Calu3 (cell line): Measurements from ENCODE around the gene CLIC1. TPM values are rescaled to one million over a fixed set of nuclear protein-coding genes. Genes with fewer than 3 reads are reported as not detected.
A peak's percentile ranks its signal among the peaks of the same experiment; 100 is the strongest.

Source experiments
- BruUV-seq: library from RNA; stranded (reverse); fragments of 400-500 nt; replicated peaks from 2 replicates; lab custom pipeline; 2021; lab: Mats Ljungman, UMichigan
- CTCF ChIA-PET: fragments of 300-600 bp; sonication (Branson Sonifier 250); formaldehyde crosslinking; loops from one replicate; lab custom pipeline; 2022; ENCODE audit warnings: antibody characterized with exemption; lab: Charles Lee
- DNase-seq: peaks from one replicate; pipeline ENCODE4 v3.0.0; 2022
- H3K27ac Mint-ChIP-seq: one replicate; pipeline ENCODE4 v1.8.0; 2022; ENCODE audit warnings: mixed read lengths; ENCODE audit not compliant: unreplicated experiment
- H3K27me3 Mint-ChIP-seq: one replicate; pipeline ENCODE4 v1.8.0; 2022; ENCODE audit warnings: mixed read lengths; ENCODE audit not compliant: unreplicated experiment
- H3K36me3 Mint-ChIP-seq: one replicate; pipeline ENCODE4 v1.8.0; 2022; ENCODE audit warnings: mild to moderate bottlenecking, moderate library complexity, mixed read lengths; ENCODE audit not compliant: insufficient read depth, unreplicated experiment
- H3K4me1 Mint-ChIP-seq: one replicate; pipeline ENCODE4 v1.8.0; 2022; ENCODE audit warnings: mild to moderate bottlenecking, low read depth, mixed read lengths; ENCODE audit not compliant: unreplicated experiment
- H3K4me3 Mint-ChIP-seq: one replicate; pipeline ENCODE4 v1.8.0; 2022; ENCODE audit warnings: mild to moderate bottlenecking, low read depth, moderate library complexity, mixed read lengths; ENCODE audit not compliant: unreplicated experiment
- H3K9me3 Mint-ChIP-seq: one replicate; pipeline ENCODE4 v1.8.0; 2022; ENCODE audit warnings: low read depth, mixed read lengths; ENCODE audit not compliant: unreplicated experiment
- CTCF ChIP-seq: fragments of 200-600 bp; IDR thresholded peaks from one replicate; pipeline ENCODE4 v1.8.0; 2022; ENCODE audit warnings: antibody characterized with exemption; ENCODE audit not compliant: unreplicated experiment
- intact Hi-C: fragments of 100-400 bp; cut with micrococcal nuclease; formaldehyde crosslinking; loops from one replicate; pipeline ENCODE4 v1.10.0; 2022; ENCODE audit not compliant: unreplicated experiment
- total RNA-seq: library from RNA; stranded (reverse); gene quantifications from 2 replicates; pipeline ENCODE4 v1.2.3, GENCODE V29; 2022

Gene CLIC1
- total RNA-seq, 1 experiment from 2014 or later, result 943 TPM

DNA sequence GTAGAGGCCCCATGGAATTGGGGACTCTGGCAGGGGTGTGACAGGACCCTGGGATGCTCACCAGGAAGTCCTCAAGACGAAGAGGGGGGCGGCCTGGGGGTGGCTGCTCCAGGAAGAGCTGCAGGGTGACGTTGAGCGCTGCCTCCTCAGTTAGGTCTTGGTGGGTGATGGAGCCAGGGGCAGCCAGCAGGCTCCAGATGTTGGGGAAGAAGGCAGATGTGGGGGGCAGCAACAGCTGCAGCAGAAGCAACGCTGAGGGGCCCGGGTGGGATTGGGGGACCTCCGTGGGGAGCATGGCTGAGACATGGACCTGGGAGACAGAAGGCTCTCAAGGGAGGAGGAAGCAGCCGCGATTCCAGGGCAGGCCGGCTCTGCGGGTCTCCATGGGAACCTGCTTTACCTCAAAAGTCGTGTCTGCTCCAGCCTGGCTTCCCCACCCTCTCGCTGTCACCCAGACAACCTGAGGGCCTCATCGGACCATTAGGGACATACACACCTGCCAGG is 40.2 kb upstream of the CLIC1 start:
- TSS peak; percentile 78 for BruUV-seq
- Mint-ChIP-seq H3K27ac (peak overlapping the region; percentile 94), H3K9me3 (no peaks in the 10 kb centered on the region), H3K36me3 (peaks cover 77% of the 10 kb centered on the region), H3K4me1 (peaks cover 43% of the 10 kb centered on the region), H3K4me3 (peak overlapping the region; percentile 65), H3K27me3 (no peaks in the 10 kb centered on the region)
- intact Hi-C loops, result loop anchor here (5.0 to 10.0 kb wide), 3 partner anchors 46 to 168 kb away; partner anchors contain the start of genes CFB and NEU1
- peak; percentile 46 for DNase-seq
- TF ChIP-seq CTCF, result no peak
- CTCF ChIA-PET, result interaction anchor here (0.6 to 2.3 kb wide), 8 partner anchors 15 to 176 kb away, joined by 3 to 16 read pairs (median 4); partner anchors contain the start of genes CFB and MSH5

DNA sequence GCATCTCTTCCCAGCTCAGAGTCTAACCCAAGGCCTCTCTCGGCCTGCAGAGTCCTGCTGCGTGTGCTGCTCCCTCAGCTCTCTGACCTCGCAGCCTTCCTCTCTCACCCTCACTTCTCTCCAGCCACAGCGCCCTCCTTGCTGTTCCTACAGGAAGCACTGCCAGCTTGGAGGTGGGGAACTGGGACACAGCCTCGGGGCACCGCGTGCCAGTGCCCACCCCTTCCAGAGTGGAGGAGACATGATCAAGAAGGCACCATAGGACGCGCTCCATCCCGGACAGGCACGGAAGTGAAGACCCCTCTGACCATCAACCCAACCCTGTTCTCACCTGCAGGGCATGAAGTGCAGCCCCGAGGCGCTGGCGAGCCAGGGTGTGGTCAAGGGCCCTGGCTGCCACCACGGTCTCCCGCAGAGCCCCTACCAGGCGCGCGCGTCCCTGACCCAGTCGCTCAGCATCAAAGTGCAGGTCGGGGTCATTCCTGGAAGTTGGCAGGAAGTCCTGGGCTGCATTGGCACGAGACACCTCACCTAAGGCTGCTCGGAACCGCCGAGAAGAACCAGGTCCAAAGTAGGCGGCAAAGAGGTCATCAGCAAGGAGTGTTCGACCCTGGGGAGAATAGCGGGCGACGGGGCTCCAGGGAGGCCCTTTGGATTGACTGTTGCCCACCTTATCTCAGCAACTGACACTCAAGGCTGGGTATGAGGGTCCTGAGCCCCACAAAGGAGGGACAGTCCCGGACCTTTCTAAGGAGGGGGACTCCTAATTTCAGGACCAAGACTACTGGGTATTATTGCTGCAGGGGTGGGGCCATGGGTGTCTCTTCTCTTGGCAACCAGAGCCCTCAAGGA is 39.5 kb upstream of the CLIC1 start:
- H3K4me1 Mint-ChIP-seq, result peaks cover 43% of the 10 kb centered on the region
- peak overlapping the region; percentile 94 for H3K27ac Mint-ChIP-seq
- TSS peak; percentile 55 for BruUV-seq
- H3K36me3 Mint-ChIP-seq, result peaks cover 70% of the 10 kb centered on the region
- no peaks in the 10 kb centered on the region for H3K9me3 Mint-ChIP-seq
- H3K27me3 Mint-ChIP-seq, result no peaks in the 10 kb centered on the region
- intact Hi-C loops, result loop anchor here (2.0 to 10.0 kb wide), 4 partner anchors 46 to 169 kb away; partner anchors contain the start of genes CFB and NEU1
- TF ChIP-seq CTCF, result no peak
- peak overlapping the region; percentile 65 for H3K4me3 Mint-ChIP-seq
- peak; percentile 63 for DNase-seq
- CTCF ChIA-PET, result interaction anchor here (0.6 to 4.0 kb wide), 24 partner anchors 12 to 455 kb away, joined by 3 to 51 read pairs (median 7); partner anchors contain the start of genes CFB, HSPA1B, LSM2 and LY6G5C

GRCh38 chr6:31775184-31775583 is 38.9 kb upstream of the CLIC1 start:
- intact Hi-C loops, result loop anchor here (2.0 to 10.0 kb wide), 4 partner anchors 47 to 170 kb away; partner anchors contain the start of genes CFB and NEU1
- DNase-seq, result peak; percentile 85
- BruUV-seq, result no TSS peak
- peaks cover 63% of the 10 kb centered on the region for H3K36me3 Mint-ChIP-seq
- peak overlapping the region; percentile 94 for H3K27ac Mint-ChIP-seq
- CTCF ChIA-PET, result interaction anchor here (0.6 to 4.0 kb wide), 23 partner anchors 9 to 454 kb away, joined by 3 to 51 read pairs (median 5); partner anchors contain the start of genes HSPA1B, LSM2, LY6G5C and LY6G6F
- H3K9me3 Mint-ChIP-seq, result no peaks in the 10 kb centered on the region
- H3K4me3 Mint-ChIP-seq, result peak overlapping the region; percentile 65
- no peaks in the 10 kb centered on the region for H3K27me3 Mint-ChIP-seq
- peaks cover 43% of the 10 kb centered on the region for H3K4me1 Mint-ChIP-seq
- TF ChIP-seq CTCF, result peak; percentile 13

GRCh38 chr6:31771992-31772358 is 35.6 kb upstream of the CLIC1 start:
- Mint-ChIP-seq H3K36me3 (peaks cover 32% of the 10 kb centered on the region), H3K27me3 (no peaks in the 10 kb centered on the region), H3K4me3 (no peak overlapping the region), H3K9me3 (no peaks in the 10 kb centered on the region), H3K27ac (no peak overlapping the region), H3K4me1 (peaks cover 42% of the 10 kb centered on the region)
- CTCF ChIA-PET, result interaction anchor here (0.9 to 4.0 kb wide), 8 partner anchors 19 to 225 kb away, joined by 3 to 51 read pairs (median 8); partner anchors contain the start of genes DDAH2, HSPA1A, HSPA1B and HSPA1L
- intact Hi-C loops, result loop anchor here (10.0 kb wide), 1 partner anchor 173 kb away; the partner anchor contains the start of gene CFB
- no peak for DNase-seq
- no TSS peak for BruUV-seq
- no peak for TF ChIP-seq CTCF
